Kidney (tissue), 14 donors: ENCODE measurements around the gene KRTAP12-3. TPM values are rescaled to one million over a fixed set of nuclear protein-coding genes. Genes with fewer than 3 reads are reported as not detected.

Experiments
- DNase-seq, 5 donors: peaks; one replicate each; pipeline ENCODE4 v3.0.0-alpha.2; 2013 to 2020
- FAIRE-seq: peaks from 2 replicates; lab custom pipeline; 2012; peaks lifted over from hg19 to GRCh38; lab: Jason Lieb, UNC
- H3K27ac ChIP-seq, 2 donors: one replicate each; pipeline ENCODE4 v1.7.0; 2013; ENCODE audit warnings: low read depth in 2 of 2, low read length in 2 of 2, inconsistent platforms in 1 of 2
- H3K27me3 ChIP-seq: one replicate; pipeline ENCODE4 v1.7.1; 2013; ENCODE audit warnings: low read length, inconsistent platforms; ENCODE audit not compliant: control insufficient read depth, insufficient read depth
- H3K36me3 ChIP-seq, 3 donors: one replicate each; pipeline versions ENCODE4 v1.7.0 to v1.7.1; 2013; ENCODE audit warnings: low read length in 3 of 3, control low read depth in 1 of 3, inconsistent platforms in 1 of 3; ENCODE audit not compliant: insufficient read depth in 3 of 3, control insufficient read depth in 2 of 3
- H3K4me1 ChIP-seq, 3 donors: one replicate each; pipeline versions ENCODE4 v1.7.0 to v1.7.1; 2013; ENCODE audit warnings: low read length in 3 of 3, inconsistent platforms in 1 of 3, low read depth in 1 of 3; ENCODE audit not compliant: control insufficient read depth in 2 of 3, insufficient read depth in 2 of 3
- H3K4me3 ChIP-seq, 3 donors: one replicate each; pipeline versions ENCODE4 v1.7.0 to v1.8.1; 2013; ENCODE audit warnings: low read length in 3 of 3, control low read depth in 1 of 3, inconsistent platforms in 1 of 3
- H3K9ac ChIP-seq, 3 donors: one replicate each; pipeline versions ENCODE4 v1.7.0 to v1.7.1; 2013; ENCODE audit warnings: low read length in 3 of 3, control low read depth in 1 of 3, inconsistent platforms in 1 of 3
- H3K9me3 ChIP-seq, 3 donors: one replicate each; pipeline versions ENCODE4 v1.7.0 to v1.7.1; 2013; ENCODE audit warnings: low read length in 3 of 3, control low read depth in 1 of 3, inconsistent platforms in 1 of 3; ENCODE audit not compliant: control insufficient read depth in 2 of 3, insufficient read depth in 1 of 3
- CTCF ChIP-seq: IDR thresholded peaks from 3 replicates; pipeline ENCODE4 v1.5.1; 2012; ENCODE audit warnings: mild to moderate bottlenecking, moderate library complexity, borderline replicate concordance; ENCODE audit not compliant: insufficient read depth; ENCODE audit errors: extremely low read depth
- intact Hi-C: fragments of 100-400 bp; cut with DNase I; formaldehyde crosslinking; loops from one replicate; pipeline ENCODE4 v1.11.1; 2022
- polyA plus RNA-seq: library from polyadenylated mRNA; stranded (reverse); fragments of 350-450 nt; fragmentation: Illumina TruSeq; extraction: RNeasy Lipid Tissue Mini Kit (QIAGEN cat#74804); gene quantifications from one replicate; pipeline ENCODE4 v1.2.3, GENCODE V29; 2014; ENCODE audit warnings: low read depth, low replicate concordance; ENCODE audit not compliant: insufficient read depth
- total RNA-seq: library from RNA; stranded (reverse); fragmentation: NEBNext Ultra II Directional; extraction: Animal tissue kit (Norgen Biotek cat#: 25700); gene quantifications from one replicate; pipeline ENCODE4 v1.2.1, GENCODE V29; 2021
- donor health status: control.
- donor health status: control.
- donor health status: control.
- donor health status: control.
- donor health status: control.
- donor health status: DM: yes; HTN: yes; CAD: no.
- donor health status: Normal renal cell carcinoma (clear cell type).

The KRTAP12-3 gene
- total and polyA plus RNA-seq, 2 donors from 2014 or later = not detected

- Histone ChIP-seq H3K9ac (no peak overlapping the region), H3K27ac (no peak overlapping the region), H3K4me1 (no peaks in the 10 kb centered on the region), H3K9me3 (no peaks in the 10 kb centered on the region), H3K36me3 (no peaks in the 10 kb centered on the region), H3K27me3 (no peaks in the 10 kb centered on the region), H3K4me3 (no peak overlapping the region)
- DNase-seq = no peak
- no peak for TF ChIP-seq CTCF
- FAIRE-seq = no peak
- intact Hi-C loops = no loop called here
These were observed 10.5 kb upstream of the KRTAP12-3 start for GRCh38 chr21:44647222-44647552.

DNA sequence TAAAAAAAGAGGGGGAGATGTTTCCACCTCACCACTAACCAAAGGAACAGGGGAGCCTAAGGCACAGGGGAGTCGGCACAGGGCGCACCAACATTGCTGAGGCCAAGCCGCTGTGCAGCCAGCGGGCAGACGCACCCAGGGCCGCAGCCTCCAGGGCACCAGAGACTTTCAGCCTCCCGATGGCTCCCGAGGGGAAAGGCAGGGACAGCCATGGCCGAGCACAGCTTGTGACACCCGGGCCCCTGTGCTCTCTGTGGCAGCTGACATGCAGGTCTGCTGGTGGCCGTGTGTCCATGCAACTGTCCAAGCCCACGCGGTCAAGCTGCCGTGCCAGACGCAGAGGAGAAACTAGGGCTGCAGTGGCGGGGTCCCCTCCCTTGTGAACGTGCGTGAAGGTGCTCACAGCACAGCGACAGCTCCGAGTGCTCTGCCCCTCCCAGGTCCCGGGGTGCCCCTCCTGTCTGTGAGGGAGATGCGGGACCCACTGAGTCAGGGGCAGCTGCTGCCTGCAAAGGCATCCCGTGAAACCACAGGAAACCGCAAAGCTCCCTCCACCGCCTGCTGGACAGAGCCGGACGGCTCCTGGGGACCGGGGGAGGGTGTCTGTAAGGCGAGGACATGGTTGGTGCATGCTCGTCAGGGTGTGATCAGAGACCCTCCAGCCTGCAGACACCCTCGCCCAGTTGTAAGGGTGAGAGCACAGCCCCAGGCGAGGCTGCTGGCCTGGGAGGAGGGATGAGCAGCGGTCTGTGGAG is 9.0 kb upstream of the KRTAP12-3 start:
- Histone ChIP-seq H3K9ac (no peak overlapping the region), H3K27me3 (no peaks in the 10 kb centered on the region), H3K4me1 (no peaks in the 10 kb centered on the region), H3K4me3 (no peak overlapping the region), H3K27ac (no peak overlapping the region), H3K36me3 (no peaks in the 10 kb centered on the region), H3K9me3 (no peaks in the 10 kb centered on the region)
- FAIRE-seq (no peak), DNase-seq (peak in 2 of 5 donors; percentile 5 to 9)
- no peak for TF ChIP-seq CTCF
- intact Hi-C loops = no loop called here

GRCh38 chr21:44649521-44650100 is 8.1 kb upstream of the KRTAP12-3 start:
- Histone ChIP-seq H3K27ac (no peak overlapping the region), H3K27me3 (no peaks in the 10 kb centered on the region), H3K36me3 (no peaks in the 10 kb centered on the region), H3K9ac (no peak overlapping the region), H3K4me3 (no peak overlapping the region), H3K9me3 (no peaks in the 10 kb centered on the region), H3K4me1 (no peaks in the 10 kb centered on the region)
- intact Hi-C loops = no loop called here
- DNase-seq (no peak), FAIRE-seq (no peak)
- no peak for TF ChIP-seq CTCF
